GM23338 (cell line): ENCODE results near the gene NXPE3. TPM values are rescaled to one million over a fixed set of nuclear protein-coding genes. Genes with fewer than 3 reads are reported as not detected.

ENCODE experiments used
- ATAC-seq: fragments of 200-7000 bp; cut with Tn5 transposase; 3 replicates; pipeline ENCODE4 v1.9.1; 2020
- DNase-seq: peaks from one replicate; pipeline ENCODE4 v3.0.0-alpha.2; 2015; ENCODE audit warnings: low spot score
- H2AFZ ChIP-seq: fragments of 200-600 bp; sonication (generic); 2 replicates; pipeline ENCODE4 v1.8.0; 2016; ENCODE audit warnings: antibody characterized with exemption, mild to moderate bottlenecking, moderate library complexity
- H3F3A ChIP-seq: fragments of 200-600 bp; sonication (generic); replicated peaks from 2 replicates; pipeline ENCODE4 v1.8.0; 2017; ENCODE audit warnings: antibody characterized with exemption, mixed run types, low read depth
- H3K27ac ChIP-seq: fragments of 200-600 bp; sonication (generic); 2 replicates; pipeline ENCODE4 v1.6.1; 2016; ENCODE audit warnings: low read depth
- H3K27me3 ChIP-seq: fragments of 200-600 bp; sonication (generic); 2 replicates; pipeline ENCODE4 v1.8.0; 2016; ENCODE audit warnings: mild to moderate bottlenecking, mixed run types, moderate library complexity; ENCODE audit not compliant: insufficient read depth
- H3K36me3 ChIP-seq: fragments of 200-600 bp; sonication (generic); 2 replicates; pipeline ENCODE4 v1.8.0; 2016; ENCODE audit warnings: mild to moderate bottlenecking; ENCODE audit not compliant: insufficient read depth
- H3K4me1 ChIP-seq: fragments of 200-600 bp; sonication (generic); 2 replicates; pipeline ENCODE4 v1.8.0; 2016; ENCODE audit warnings: mild to moderate bottlenecking, moderate library complexity; ENCODE audit not compliant: insufficient read depth
- H3K4me2 ChIP-seq: fragments of 200-600 bp; sonication (generic); 2 replicates; pipeline ENCODE4 v1.7.1; 2017; ENCODE audit warnings: mixed run types
- H3K4me3 ChIP-seq: fragments of 200-600 bp; sonication (generic); 2 replicates; pipeline ENCODE4 v1.6.1; 2016; ENCODE audit warnings: mixed run types
- H3K79me2 ChIP-seq: fragments of 200-600 bp; sonication (generic); replicated peaks from 2 replicates; pipeline ENCODE4 v1.8.0; 2017; ENCODE audit warnings: mild to moderate bottlenecking; ENCODE audit not compliant: insufficient read depth
- H3K9me2 ChIP-seq: fragments of 200-600 bp; sonication (generic); 2 replicates; pipeline ENCODE4 v1.8.0; 2017; ENCODE audit not compliant: insufficient read depth
- H4K20me1 ChIP-seq: fragments of 200-600 bp; sonication (generic); replicated peaks from 2 replicates; pipeline ENCODE4 v1.8.0; 2017; ENCODE audit warnings: mild to moderate bottlenecking; ENCODE audit not compliant: insufficient read depth
- H3K27ac Mint-ChIP-seq: 2 replicates; pipeline ENCODE4 v1.8.0; 2020; ENCODE audit warnings: inconsistent platforms, mild to moderate bottlenecking, moderate library complexity, mixed read lengths
- H3K27me3 Mint-ChIP-seq: 3 replicates; pipeline ENCODE4 v1.8.0; 2022; ENCODE audit warnings: low read depth, mild to moderate bottlenecking, moderate library complexity, mixed read lengths, inconsistent platforms; ENCODE audit not compliant: insufficient read depth, poor library complexity
- H3K36me3 Mint-ChIP-seq: 3 replicates; pipeline ENCODE4 v1.8.0; 2021; ENCODE audit warnings: low read depth, mild to moderate bottlenecking, inconsistent platforms, moderate library complexity, mixed read lengths
- H3K4me1 Mint-ChIP-seq: 3 replicates; pipeline ENCODE4 v1.8.0; 2020; ENCODE audit warnings: mild to moderate bottlenecking, inconsistent platforms, mixed read lengths
- H3K4me3 Mint-ChIP-seq: 3 replicates; pipeline ENCODE4 v1.8.0; 2021; ENCODE audit warnings: moderate library complexity, mild to moderate bottlenecking, inconsistent platforms, mixed read lengths
- H3K9me3 Mint-ChIP-seq: 3 replicates; pipeline ENCODE4 v1.8.0; 2020; ENCODE audit warnings: moderate library complexity, mild to moderate bottlenecking, inconsistent platforms, mixed read lengths
- ETS1 ChIP-seq: IDR thresholded peaks from 2 replicates; pipeline ENCODE4 v1.6.1; 2016; ENCODE audit warnings: antibody characterized with exemption
- EZH2 ChIP-seq: fragments of 200-600 bp; sonication (generic); IDR thresholded peaks from one replicate; pipeline ENCODE4 v1.8.0; 2017; ENCODE audit warnings: antibody characterized with exemption, mild to moderate bottlenecking, low read depth; ENCODE audit not compliant: unreplicated experiment
- EZH2phosphoT487 ChIP-seq: fragments of 200-600 bp; sonication (generic); IDR thresholded peaks from one replicate; pipeline ENCODE4 v1.8.1; 2018; ENCODE audit warnings: antibody characterized with exemption; ENCODE audit not compliant: unreplicated experiment
- JUNB ChIP-seq: IDR thresholded peaks from one replicate; pipeline ENCODE4 v1.6.1; 2016; ENCODE audit warnings: antibody characterized with exemption; ENCODE audit not compliant: unreplicated experiment
- NANOG ChIP-seq: IDR thresholded peaks from 2 replicates; pipeline ENCODE4 v1.6.1; 2016; ENCODE audit warnings: antibody characterized with exemption, borderline replicate concordance
- POLR2AphosphoS5 ChIP-seq: IDR thresholded peaks from 2 replicates; pipeline ENCODE4 v1.6.1; 2016; ENCODE audit warnings: antibody characterized with exemption, low read depth
- STAT1 ChIP-seq: IDR thresholded peaks from one replicate; pipeline ENCODE4 v1.6.1; 2016; ENCODE audit warnings: antibody characterized with exemption; ENCODE audit not compliant: unreplicated experiment
- polyA plus RNA-seq: library from polyadenylated mRNA; unstranded; fragments of >200 nt; fragmentation: Nextera tagmentation; extraction: Ambion mirVana; gene quantifications from 2 replicates; pipeline ENCODE4 v1.2.1, GENCODE V29; 2016
- total RNA-seq: library from RNA; depleted of rRNA; stranded (reverse); fragments of >200 nt; shearing (Covaris generic); gene quantifications from 2 replicates; pipeline ENCODE4 v1.2.3, GENCODE V29; 2014
- TF ChIP-seq, protein P1 (sequence below): fragments of 250-450 bp; sonication (Bioruptor Pico); IDR thresholded peaks from 2 replicates; pipeline ENCODE4 v1.5.0; 2020; ENCODE audit warnings: mild to moderate bottlenecking, moderate library complexity
- TF ChIP-seq, protein P2 (sequence below): IDR thresholded peaks from one replicate; pipeline ENCODE4 v1.6.1; 2018; ENCODE audit warnings: antibody characterized with exemption; ENCODE audit not compliant: unreplicated experiment

NXPE3 gene
- total and polyA plus RNA-seq, 2 experiments from 2014 or later, result 13.3 to 20.8 TPM

GRCh38 chr3:101829437-101829830, 50.4 kb downstream of the NXPE3 start (continued):
- TF ChIP-seq, protein P1, sequence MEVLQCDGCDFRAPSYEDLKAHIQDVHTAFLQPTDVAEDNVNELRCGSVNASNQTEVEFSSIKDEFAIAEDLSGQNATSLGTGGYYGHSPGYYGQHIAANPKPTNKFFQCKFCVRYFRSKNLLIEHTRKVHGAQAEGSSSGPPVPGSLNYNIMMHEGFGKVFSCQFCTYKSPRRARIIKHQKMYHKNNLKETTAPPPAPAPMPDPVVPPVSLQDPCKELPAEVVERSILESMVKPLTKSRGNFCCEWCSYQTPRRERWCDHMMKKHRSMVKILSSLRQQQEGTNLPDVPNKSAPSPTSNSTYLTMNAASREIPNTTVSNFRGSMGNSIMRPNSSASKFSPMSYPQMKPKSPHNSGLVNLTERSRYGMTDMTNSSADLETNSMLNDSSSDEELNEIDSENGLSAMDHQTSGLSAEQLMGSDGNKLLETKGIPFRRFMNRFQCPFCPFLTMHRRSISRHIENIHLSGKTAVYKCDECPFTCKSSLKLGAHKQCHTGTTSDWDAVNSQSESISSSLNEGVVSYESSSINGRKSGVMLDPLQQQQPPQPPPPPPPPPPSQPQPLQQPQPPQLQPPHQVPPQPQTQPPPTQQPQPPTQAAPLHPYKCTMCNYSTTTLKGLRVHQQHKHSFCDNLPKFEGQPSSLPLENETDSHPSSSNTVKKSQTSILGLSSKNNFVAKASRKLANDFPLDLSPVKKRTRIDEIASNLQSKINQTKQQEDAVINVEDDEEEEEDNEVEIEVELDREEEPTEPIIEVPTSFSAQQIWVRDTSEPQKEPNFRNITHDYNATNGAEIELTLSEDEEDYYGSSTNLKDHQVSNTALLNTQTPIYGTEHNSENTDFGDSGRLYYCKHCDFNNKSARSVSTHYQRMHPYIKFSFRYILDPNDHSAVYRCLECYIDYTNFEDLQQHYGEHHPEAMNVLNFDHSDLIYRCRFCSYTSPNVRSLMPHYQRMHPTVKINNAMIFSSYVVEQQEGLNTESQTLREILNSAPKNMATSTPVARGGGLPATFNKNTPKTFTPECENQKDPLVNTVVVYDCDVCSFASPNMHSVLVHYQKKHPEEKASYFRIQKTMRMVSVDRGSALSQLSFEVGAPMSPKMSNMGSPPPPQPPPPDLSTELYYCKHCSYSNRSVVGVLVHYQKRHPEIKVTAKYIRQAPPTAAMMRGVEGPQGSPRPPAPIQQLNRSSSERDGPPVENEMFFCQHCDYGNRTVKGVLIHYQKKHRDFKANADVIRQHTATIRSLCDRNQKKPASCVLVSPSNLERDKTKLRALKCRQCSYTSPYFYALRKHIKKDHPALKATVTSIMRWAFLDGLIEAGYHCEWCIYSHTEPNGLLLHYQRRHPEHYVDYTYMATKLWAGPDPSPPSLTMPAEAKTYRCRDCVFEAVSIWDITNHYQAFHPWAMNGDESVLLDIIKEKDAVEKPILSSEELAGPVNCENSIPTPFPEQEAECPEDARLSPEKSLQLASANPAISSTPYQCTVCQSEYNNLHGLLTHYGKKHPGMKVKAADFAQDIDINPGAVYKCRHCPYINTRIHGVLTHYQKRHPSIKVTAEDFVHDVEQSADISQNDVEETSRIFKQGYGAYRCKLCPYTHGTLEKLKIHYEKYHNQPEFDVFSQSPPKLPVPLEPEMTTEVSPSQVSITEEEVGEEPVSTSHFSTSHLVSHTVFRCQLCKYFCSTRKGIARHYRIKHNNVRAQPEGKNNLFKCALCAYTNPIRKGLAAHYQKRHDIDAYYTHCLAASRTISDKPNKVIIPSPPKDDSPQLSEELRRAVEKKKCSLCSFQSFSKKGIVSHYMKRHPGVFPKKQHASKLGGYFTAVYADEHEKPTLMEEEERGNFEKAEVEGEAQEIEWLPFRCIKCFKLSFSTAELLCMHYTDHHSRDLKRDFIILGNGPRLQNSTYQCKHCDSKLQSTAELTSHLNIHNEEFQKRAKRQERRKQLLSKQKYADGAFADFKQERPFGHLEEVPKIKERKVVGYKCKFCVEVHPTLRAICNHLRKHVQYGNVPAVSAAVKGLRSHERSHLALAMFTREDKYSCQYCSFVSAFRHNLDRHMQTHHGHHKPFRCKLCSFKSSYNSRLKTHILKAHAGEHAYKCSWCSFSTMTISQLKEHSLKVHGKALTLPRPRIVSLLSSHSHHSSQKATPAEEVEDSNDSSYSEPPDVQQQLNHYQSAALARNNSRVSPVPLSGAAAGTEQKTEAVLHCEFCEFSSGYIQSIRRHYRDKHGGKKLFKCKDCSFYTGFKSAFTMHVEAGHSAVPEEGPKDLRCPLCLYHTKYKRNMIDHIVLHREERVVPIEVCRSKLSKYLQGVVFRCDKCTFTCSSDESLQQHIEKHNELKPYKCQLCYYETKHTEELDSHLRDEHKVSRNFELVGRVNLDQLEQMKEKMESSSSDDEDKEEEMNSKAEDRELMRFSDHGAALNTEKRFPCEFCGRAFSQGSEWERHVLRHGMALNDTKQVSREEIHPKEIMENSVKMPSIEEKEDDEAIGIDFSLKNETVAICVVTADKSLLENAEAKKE (CRISPR knock-in tag), result no peak

DNA sequence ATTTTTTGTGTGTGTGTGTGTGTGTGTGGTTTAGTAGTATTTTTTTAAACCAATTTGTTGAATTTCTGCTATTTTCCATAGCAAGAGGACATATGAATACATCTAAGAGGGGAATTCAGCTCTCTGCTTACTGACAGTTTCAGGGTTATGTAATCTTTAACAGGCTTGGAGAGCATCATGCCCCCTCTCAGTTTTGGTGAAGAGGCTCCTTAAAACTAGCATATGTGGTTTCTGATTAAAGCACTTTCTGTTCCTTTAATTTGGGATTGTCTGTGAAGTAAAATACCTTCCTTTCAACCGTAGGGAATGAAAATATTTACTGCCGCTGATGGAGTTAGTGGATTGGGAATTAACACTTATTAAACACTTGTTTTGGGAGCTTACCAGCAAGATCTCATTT, 50.9 kb downstream of the NXPE3 start:
- peaks cover 6% of the 10 kb centered on the region; the same call in 1 of the 2 replicates for H3K79me2 ChIP-seq
- peaks cover 19% of the 10 kb centered on the region for H3K4me1 ChIP-seq
- peaks cover 6% of the 10 kb centered on the region for H3K27me3 Mint-ChIP-seq
- H3K9me2 ChIP-seq, result no peaks in the 10 kb centered on the region
- H3K4me1 Mint-ChIP-seq, result peaks cover 17% of the 10 kb centered on the region
- H3K27ac Mint-ChIP-seq, result no peak overlapping the region
- TF ChIP-seq ETS1, result no peak
- TF ChIP-seq JUNB, result no peak
- no peak for TF ChIP-seq POLR2AphosphoS5
- no peak for TF ChIP-seq EZH2phosphoT487
- no peak for TF ChIP-seq EZH2
- TF ChIP-seq NANOG, result no peak
- TF ChIP-seq STAT1, result no peak
- TF ChIP-seq, protein P2, sequence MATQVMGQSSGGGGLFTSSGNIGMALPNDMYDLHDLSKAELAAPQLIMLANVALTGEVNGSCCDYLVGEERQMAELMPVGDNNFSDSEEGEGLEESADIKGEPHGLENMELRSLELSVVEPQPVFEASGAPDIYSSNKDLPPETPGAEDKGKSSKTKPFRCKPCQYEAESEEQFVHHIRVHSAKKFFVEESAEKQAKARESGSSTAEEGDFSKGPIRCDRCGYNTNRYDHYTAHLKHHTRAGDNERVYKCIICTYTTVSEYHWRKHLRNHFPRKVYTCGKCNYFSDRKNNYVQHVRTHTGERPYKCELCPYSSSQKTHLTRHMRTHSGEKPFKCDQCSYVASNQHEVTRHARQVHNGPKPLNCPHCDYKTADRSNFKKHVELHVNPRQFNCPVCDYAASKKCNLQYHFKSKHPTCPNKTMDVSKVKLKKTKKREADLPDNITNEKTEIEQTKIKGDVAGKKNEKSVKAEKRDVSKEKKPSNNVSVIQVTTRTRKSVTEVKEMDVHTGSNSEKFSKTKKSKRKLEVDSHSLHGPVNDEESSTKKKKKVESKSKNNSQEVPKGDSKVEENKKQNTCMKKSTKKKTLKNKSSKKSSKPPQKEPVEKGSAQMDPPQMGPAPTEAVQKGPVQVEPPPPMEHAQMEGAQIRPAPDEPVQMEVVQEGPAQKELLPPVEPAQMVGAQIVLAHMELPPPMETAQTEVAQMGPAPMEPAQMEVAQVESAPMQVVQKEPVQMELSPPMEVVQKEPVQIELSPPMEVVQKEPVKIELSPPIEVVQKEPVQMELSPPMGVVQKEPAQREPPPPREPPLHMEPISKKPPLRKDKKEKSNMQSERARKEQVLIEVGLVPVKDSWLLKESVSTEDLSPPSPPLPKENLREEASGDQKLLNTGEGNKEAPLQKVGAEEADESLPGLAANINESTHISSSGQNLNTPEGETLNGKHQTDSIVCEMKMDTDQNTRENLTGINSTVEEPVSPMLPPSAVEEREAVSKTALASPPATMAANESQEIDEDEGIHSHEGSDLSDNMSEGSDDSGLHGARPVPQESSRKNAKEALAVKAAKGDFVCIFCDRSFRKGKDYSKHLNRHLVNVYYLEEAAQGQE, result no peak
- H3F3A ChIP-seq, result no peaks in the 10 kb centered on the region
- H2AFZ ChIP-seq, result no peak overlapping the region
- H3K36me3 ChIP-seq, result no peaks in the 10 kb centered on the region
- DNase-seq (no peak), ATAC-seq (no peak)
- H3K4me3 ChIP-seq, result no peak overlapping the region
- H4K20me1 ChIP-seq, result no peaks in the 10 kb centered on the region
- H3K4me3 Mint-ChIP-seq, result no peak overlapping the region
- H3K9me3 Mint-ChIP-seq, result no peaks in the 10 kb centered on the region; the same call in 2 of the 3 replicates
- H3K36me3 Mint-ChIP-seq, result no peaks in the 10 kb centered on the region
- H3K27me3 ChIP-seq, result no peaks in the 10 kb centered on the region
- H3K4me2 ChIP-seq, result no peak overlapping the region
- H3K27ac ChIP-seq, result no peak overlapping the region
